Large intestine (tissue), 3 donors: Measurements from ENCODE around the gene MYOZ1. TPM values are rescaled to one million over a fixed set of nuclear protein-coding genes. Genes with fewer than 3 reads are reported as not detected.

Source experiments
- DNase-seq, 2 donors: peaks; one replicate each; pipeline versions ENCODE4 v3.0.0 to v3.0.0-alpha.2; 2013
- H3K27ac ChIP-seq: one replicate; pipeline ENCODE4 v1.5.1; 2013; ENCODE audit warnings: low read length
- H3K27me3 ChIP-seq: 2 replicates; pipeline ENCODE4 v1.6.1; 2013; ENCODE audit warnings: low read length; ENCODE audit not compliant: control insufficient read depth, insufficient read depth
- H3K36me3 ChIP-seq: 2 replicates; pipeline ENCODE4 v1.6.1; 2013; ENCODE audit warnings: low read length; ENCODE audit not compliant: control insufficient read depth, insufficient read depth
- H3K4me1 ChIP-seq: one replicate; pipeline ENCODE4 v1.6.1; 2013; ENCODE audit warnings: low read length; ENCODE audit not compliant: control insufficient read depth, insufficient read depth
- H3K4me3 ChIP-seq: one replicate; pipeline ENCODE4 v1.5.1; 2013; ENCODE audit warnings: low read length
- H3K9me3 ChIP-seq: one replicate; pipeline ENCODE4 v1.6.1; 2013; ENCODE audit warnings: mild to moderate bottlenecking, low read depth, low read length, moderate library complexity; ENCODE audit not compliant: control insufficient read depth
- WGBS: methylation state at CpG from one replicate; pipeline ENCODE4 v1.1.5; 2013; ENCODE audit warnings: low lambda C conversion rate; ENCODE audit not compliant: insufficient coverage; 5-methylcytosine and 5-hydroxymethylcytosine counted together
- polyA plus RNA-seq: library from polyadenylated mRNA; unstranded; fragments of 120-200 nt; gene quantifications from one replicate; pipeline ENCODE4 v1.2.1, GENCODE V29; 2013

MYOZ1 gene
- polyA plus RNA-seq, 1 donor, result 0.94 TPM

GRCh38 chr10:73593812-73594211 lies 47.5 kb downstream of the MYOZ1 start:
- H3K27ac ChIP-seq, result peak overlapping the region; percentile 90
- DNase-seq, result no peak
- H3K4me3 ChIP-seq, result no peak overlapping the region
- no CpG with 5 or more reads among the region's 5 CpGs for WGBS
- H3K9me3 ChIP-seq, result no peaks in the 10 kb centered on the region
- no peaks in the 10 kb centered on the region for H3K27me3 ChIP-seq
- H3K36me3 ChIP-seq, result no peaks in the 10 kb centered on the region
- H3K4me1 ChIP-seq, result peaks cover 28% of the 10 kb centered on the region

GRCh38 chr10:73593110-73593509 lies 48.2 kb downstream of the MYOZ1 start:
- WGBS, result 60% methylated on average over 1 of the region's 4 CpGs
- DNase-seq, result no peak
- peaks cover 32% of the 10 kb centered on the region for H3K4me1 ChIP-seq
- no peaks in the 10 kb centered on the region for H3K27me3 ChIP-seq
- H3K36me3 ChIP-seq, result no peaks in the 10 kb centered on the region
- H3K27ac ChIP-seq, result peak overlapping the region; percentile 90
- H3K9me3 ChIP-seq, result no peaks in the 10 kb centered on the region
- no peak overlapping the region for H3K4me3 ChIP-seq

GRCh38 chr10:73591935-73592699 lies 49.2 kb downstream of the MYOZ1 start:
- DNase-seq, result peak; percentile 94 to 97
- Histone ChIP-seq H3K36me3 (no peaks in the 10 kb centered on the region), H3K9me3 (no peaks in the 10 kb centered on the region), H3K4me3 (peak overlapping the region; percentile 3), H3K4me1 (peaks cover 41% of the 10 kb centered on the region), H3K27ac (peak overlapping the region; percentile 90), H3K27me3 (no peaks in the 10 kb centered on the region)
- no CpG with 5 or more reads among the region's 3 CpGs for WGBS

GRCh38 chr10:73590881-73591799 lies 50.1 kb downstream of the MYOZ1 start, which contains the start of gene USP54:
TSS of gene USP54 (minus strand) at chr10:73591342. CDS start at chr10:73575658, 15,684 bp downstream.
- Histone ChIP-seq H3K27me3 (no peaks in the 10 kb centered on the region), H3K27ac (peak within 1 kb of the TSS; percentile 90), H3K36me3 (no peaks in the 10 kb centered on the region), H3K4me3 (peak within 1 kb of the TSS; percentile 3), H3K4me1 (peaks cover 46% of the 10 kb centered on the region), H3K9me3 (no peaks in the 10 kb centered on the region)
- WGBS, result no CpG with 5 or more reads among the region's 6 CpGs
- DNase-seq, result peak; percentile 50 to 84

- H3K36me3 ChIP-seq, result no peaks in the 10 kb centered on the region
- H3K27ac ChIP-seq, result peak overlapping the region; percentile 90
- WGBS, result no CpG with 5 or more reads among the region's 3 CpGs
- H3K4me3 ChIP-seq, result peak overlapping the region; percentile 2
- no peaks in the 10 kb centered on the region for H3K27me3 ChIP-seq
- H3K4me1 ChIP-seq, result peaks cover 60% of the 10 kb centered on the region
- H3K9me3 ChIP-seq, result no peaks in the 10 kb centered on the region
- peak in 1 of 2 donors; percentile 66 for DNase-seq
These were observed 51.6 kb downstream of the MYOZ1 start for GRCh38 chr10:73589563-73590126.

- H3K27me3 ChIP-seq, result no peaks in the 10 kb centered on the region
- peaks cover 59% of the 10 kb centered on the region for H3K4me1 ChIP-seq
- WGBS, result no CpG with 5 or more reads among the region's 1 CpG
- H3K27ac ChIP-seq, result peak overlapping the region; percentile 90
- no peak for DNase-seq
- H3K36me3 ChIP-seq, result no peaks in the 10 kb centered on the region
- no peaks in the 10 kb centered on the region for H3K9me3 ChIP-seq
- peak overlapping the region; percentile 2 for H3K4me3 ChIP-seq
These were observed 52.6 kb downstream of the MYOZ1 start for GRCh38 chr10:73588656-73589055.

- no peaks in the 10 kb centered on the region for H3K27me3 ChIP-seq
- H3K36me3 ChIP-seq, result no peaks in the 10 kb centered on the region
- H3K4me1 ChIP-seq, result peaks cover 47% of the 10 kb centered on the region
- no peaks in the 10 kb centered on the region for H3K9me3 ChIP-seq
- peak overlapping the region; percentile 75 for H3K27ac ChIP-seq
- WGBS, result no CpG with 5 or more reads among the region's 1 CpG
- DNase-seq, result peak; percentile 81 to 91
- H3K4me3 ChIP-seq, result no peak overlapping the region
These were observed 54.7 kb downstream of the MYOZ1 start for GRCh38 chr10:73586583-73586984.

- WGBS, result no CpG with 5 or more reads among the region's 3 CpGs
- no peak overlapping the region for H3K4me3 ChIP-seq
- H3K27me3 ChIP-seq, result no peaks in the 10 kb centered on the region
- H3K36me3 ChIP-seq, result no peaks in the 10 kb centered on the region
- no peaks in the 10 kb centered on the region for H3K9me3 ChIP-seq
- H3K4me1 ChIP-seq, result peaks cover 41% of the 10 kb centered on the region
- H3K27ac ChIP-seq, result peak overlapping the region; percentile 27
- DNase-seq, result no peak
These were observed 55.9 kb downstream of the MYOZ1 start for GRCh38 chr10:73585327-73585726.

GRCh38 chr10:73584737-73585136 lies 56.5 kb downstream of the MYOZ1 start:
- peak overlapping the region; percentile 27 for H3K27ac ChIP-seq
- H3K4me1 ChIP-seq, result peaks cover 35% of the 10 kb centered on the region
- WGBS, result no CpG with 5 or more reads among the region's 2 CpGs
- no peaks in the 10 kb centered on the region for H3K36me3 ChIP-seq
- no peaks in the 10 kb centered on the region for H3K9me3 ChIP-seq
- no peak for DNase-seq
- no peaks in the 10 kb centered on the region for H3K27me3 ChIP-seq
- no peak overlapping the region for H3K4me3 ChIP-seq

GRCh38 chr10:73581918-73582317 lies 59.4 kb downstream of the MYOZ1 start:
- Histone ChIP-seq H3K4me1 (peaks cover 23% of the 10 kb centered on the region), H3K9me3 (no peaks in the 10 kb centered on the region), H3K4me3 (no peak overlapping the region), H3K27me3 (no peaks in the 10 kb centered on the region), H3K27ac (no peak overlapping the region), H3K36me3 (no peaks in the 10 kb centered on the region)
- DNase-seq, result no peak
- WGBS, result no CpG with 5 or more reads among the region's 2 CpGs
